Stimulated activated CD8-positive, alpha-beta memory T cell treated with anti-CD3 and anti-CD28 coated beads, Interleukin-4, amount 100 ng/mL, for 4 hours (primary cell): ENCODE data around the gene SNX17.
A peak's percentile ranks its signal among the peaks of the same experiment; 100 is the strongest.
"Not testable (repeated sequence)": the region's sequence is repeated elsewhere in the genome, so short reads cannot be mapped to it uniquely, and the experiment has no call there.

Experiments used
- DNase-seq, 2 donors: peaks; one replicate each; pipeline ENCODE4 v3.0.0-alpha.2; 2020; ENCODE audit warnings: low read depth in 2 of 2, low spot score in 1 of 2

SNX17 gene

GRCh38 chr2:27390822-27391679, 20.6 kb downstream of the SNX17 start:
- no peak for DNase-seq

- no peak for DNase-seq
Observed at GRCh38 chr2:27393225-27393624, 22.8 kb downstream of the SNX17 start.

- DNase-seq: no peak
Observed at GRCh38 chr2:27398962-27399361, 28.5 kb downstream of the SNX17 start.

- no peak for DNase-seq
Observed at GRCh38 chr2:27400348-27401135, 30.1 kb downstream of the SNX17 start.

GRCh38 chr2:27407798-27408491, 37.5 kb downstream of the SNX17 start:
- no peak for DNase-seq

- no peak for DNase-seq
Observed at GRCh38 chr2:27408601-27409320, 38.3 kb downstream of the SNX17 start.

GRCh38 chr2:27409321-27410073, 39.1 kb downstream of the SNX17 start, which contains the start of gene PPM1G:
Gene PPM1G, minus strand, starts transcription at chr2:27409591. Its CDS starts 169 bp downstream, at chr2:27409422.
- peak; percentile 93 to 94 for DNase-seq

- DNase-seq: no peak
Observed at GRCh38 chr2:27412419-27413152, 42.2 kb downstream of the SNX17 start.

GRCh38 chr2:27416151-27416550, 45.7 kb downstream of the SNX17 start:
- no peak for DNase-seq

- DNase-seq: no peak
Observed at GRCh38 chr2:27420996-27421395, 50.6 kb downstream of the SNX17 start.

GRCh38 chr2:27421660-27422250, 51.3 kb downstream of the SNX17 start:
- DNase-seq: no peak

GRCh38 chr2:27422958-27423357, 52.5 kb downstream of the SNX17 start:
- DNase-seq: no peak

GRCh38 chr2:27425039-27425438, 54.6 kb downstream of the SNX17 start:
- not testable (repeated sequence) for DNase-seq
